Measurements from ENCODE around the gene COQ8A. TPM values are rescaled to one million over a fixed set of nuclear protein-coding genes. Genes with fewer than 3 reads are reported as not detected.

The COQ8A gene
- total and polyA plus RNA-seq, 2 donors from 2014 or later, result 29.4 to 44.1 TPM

DNA sequence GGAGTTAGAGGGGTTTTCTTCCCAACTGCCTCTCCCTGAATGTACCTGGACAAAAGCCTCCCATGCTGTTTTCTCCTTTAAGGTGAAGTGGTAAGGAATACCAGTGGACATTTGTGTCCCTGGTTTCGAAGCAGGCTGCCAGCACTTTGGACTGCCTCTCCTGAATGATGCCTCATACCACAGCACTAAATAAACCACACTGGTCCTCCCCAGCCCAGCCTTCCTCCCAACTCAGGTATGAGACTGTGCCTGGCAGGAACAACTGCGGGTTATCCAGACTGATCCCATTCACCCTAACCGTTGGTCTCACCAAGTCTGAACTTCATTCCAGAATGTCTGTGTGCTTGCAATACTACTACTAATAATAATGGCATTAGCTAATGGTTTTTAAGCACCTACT is 9.3 kb downstream of the COQ8A start:
- Histone ChIP-seq H3K27ac (ENCODE audit: low read depth in 2 of 2, low read length in 2 of 2) (no peak overlapping the region), H3K4me1 (ENCODE audit: control insufficient read depth in 2 of 3, insufficient read depth in 2 of 3, low read depth in 1 of 3, low read length in 3 of 3) (peaks cover 0 to 25% (median 16%) of the 10 kb centered on the region in 3 donors), H3K27me3 (ENCODE audit: control insufficient read depth, insufficient read depth, low read length) (no peaks in the 10 kb centered on the region), H3K9ac (ENCODE audit: low read length in 3 of 3) (no peak overlapping the region), H3K9me3 (ENCODE audit: control insufficient read depth in 2 of 3, insufficient read depth in 1 of 3, low read length in 3 of 3) (no peaks in the 10 kb centered on the region), H3K36me3 (ENCODE audit: control insufficient read depth in 2 of 3, insufficient read depth in 3 of 3, low read length in 3 of 3) (no peaks in the 10 kb centered on the region), H3K4me3 (ENCODE audit: low read length in 3 of 3) (no peak overlapping the region)
- no peak for DNase-seq
- TF ChIP-seq, protein P1, sequence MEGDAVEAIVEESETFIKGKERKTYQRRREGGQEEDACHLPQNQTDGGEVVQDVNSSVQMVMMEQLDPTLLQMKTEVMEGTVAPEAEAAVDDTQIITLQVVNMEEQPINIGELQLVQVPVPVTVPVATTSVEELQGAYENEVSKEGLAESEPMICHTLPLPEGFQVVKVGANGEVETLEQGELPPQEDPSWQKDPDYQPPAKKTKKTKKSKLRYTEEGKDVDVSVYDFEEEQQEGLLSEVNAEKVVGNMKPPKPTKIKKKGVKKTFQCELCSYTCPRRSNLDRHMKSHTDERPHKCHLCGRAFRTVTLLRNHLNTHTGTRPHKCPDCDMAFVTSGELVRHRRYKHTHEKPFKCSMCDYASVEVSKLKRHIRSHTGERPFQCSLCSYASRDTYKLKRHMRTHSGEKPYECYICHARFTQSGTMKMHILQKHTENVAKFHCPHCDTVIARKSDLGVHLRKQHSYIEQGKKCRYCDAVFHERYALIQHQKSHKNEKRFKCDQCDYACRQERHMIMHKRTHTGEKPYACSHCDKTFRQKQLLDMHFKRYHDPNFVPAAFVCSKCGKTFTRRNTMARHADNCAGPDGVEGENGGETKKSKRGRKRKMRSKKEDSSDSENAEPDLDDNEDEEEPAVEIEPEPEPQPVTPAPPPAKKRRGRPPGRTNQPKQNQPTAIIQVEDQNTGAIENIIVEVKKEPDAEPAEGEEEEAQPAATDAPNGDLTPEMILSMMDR (IDR thresholded peaks at IDR 0.05; ENCODE audit: borderline replicate concordance, extremely low read depth, insufficient read depth), result no peak
- FAIRE-seq, result no peak
- intact Hi-C loops (cut with DNase I), result no loop called here

DNA sequence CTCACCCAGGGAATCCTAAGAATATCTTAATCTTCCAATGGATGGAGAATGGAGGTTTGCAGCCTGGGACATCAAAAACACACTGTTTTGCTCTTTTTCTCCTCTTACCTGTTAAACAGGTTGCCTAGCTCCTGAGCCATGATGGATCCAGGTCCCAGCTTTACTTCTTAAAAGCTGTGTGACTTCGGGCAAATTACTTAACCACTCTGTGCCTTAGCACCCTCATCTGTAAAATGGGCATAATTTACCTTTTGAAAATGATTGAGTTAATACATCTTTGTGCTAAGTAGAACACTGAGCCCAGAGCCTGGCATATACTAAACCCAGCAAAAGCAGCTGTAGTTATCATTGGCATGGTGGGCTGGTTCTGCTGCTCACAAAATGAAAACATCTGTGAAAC is 10.2 kb downstream of the COQ8A start:
- Histone ChIP-seq H3K27me3 (ENCODE audit: control insufficient read depth, insufficient read depth, low read length) (no peaks in the 10 kb centered on the region), H3K4me3 (ENCODE audit: low read length in 3 of 3) (no peak overlapping the region), H3K9ac (ENCODE audit: low read length in 3 of 3) (no peak overlapping the region), H3K36me3 (ENCODE audit: control insufficient read depth in 2 of 3, insufficient read depth in 3 of 3, low read length in 3 of 3) (no peaks in the 10 kb centered on the region), H3K9me3 (ENCODE audit: control insufficient read depth in 2 of 3, insufficient read depth in 1 of 3, low read length in 3 of 3) (no peaks in the 10 kb centered on the region), H3K4me1 (ENCODE audit: control insufficient read depth in 2 of 3, insufficient read depth in 2 of 3, low read depth in 1 of 3, low read length in 3 of 3) (peaks cover 0 to 16% (median 9%) of the 10 kb centered on the region in 3 donors), H3K27ac (ENCODE audit: low read depth in 2 of 2, low read length in 2 of 2) (no peak overlapping the region)
- DNase-seq, result no peak
- TF ChIP-seq, protein P1 (IDR thresholded peaks at IDR 0.05; ENCODE audit: borderline replicate concordance, extremely low read depth, insufficient read depth), result no peak
- intact Hi-C loops (cut with DNase I), result no loop called here
- no peak for FAIRE-seq

DNA sequence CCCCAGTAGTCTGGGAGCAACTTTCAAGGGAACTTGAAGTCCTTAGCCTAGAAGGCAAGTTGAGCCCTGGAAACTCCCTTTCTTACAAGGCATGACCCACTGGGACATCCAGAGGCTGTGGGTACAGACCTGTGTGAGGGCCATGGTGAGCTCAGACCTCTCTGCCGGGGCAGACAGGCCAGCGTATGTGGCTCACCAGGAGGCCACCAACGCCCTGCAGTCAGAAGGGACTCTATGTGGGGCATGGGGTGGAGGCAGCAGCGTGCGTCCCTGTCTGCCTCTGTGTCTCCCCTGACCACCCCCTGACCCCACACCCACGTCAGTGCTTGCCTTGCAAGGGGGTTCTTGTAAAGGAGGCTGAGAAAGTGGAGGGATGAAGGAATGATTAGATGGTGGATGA is 10.8 kb downstream of the COQ8A start:
- DNase-seq (no peak), FAIRE-seq (no peak)
- H3K27me3 ChIP-seq (ENCODE audit: control insufficient read depth, insufficient read depth, low read length), result no peaks in the 10 kb centered on the region
- intact Hi-C loops (cut with DNase I), result no loop called here
- TF ChIP-seq, protein P1 (IDR thresholded peaks at IDR 0.05; ENCODE audit: borderline replicate concordance, extremely low read depth, insufficient read depth), result no peak
- H3K4me1 ChIP-seq (ENCODE audit: control insufficient read depth in 2 of 3, insufficient read depth in 2 of 3, low read depth in 1 of 3, low read length in 3 of 3), result peaks cover 0 to 15% (median 7%) of the 10 kb centered on the region in 3 donors
- no peak overlapping the region for H3K4me3 ChIP-seq (ENCODE audit: low read length in 3 of 3)
- no peak overlapping the region for H3K27ac ChIP-seq (ENCODE audit: low read depth in 2 of 2, low read length in 2 of 2)
- no peaks in the 10 kb centered on the region for H3K9me3 ChIP-seq (ENCODE audit: control insufficient read depth in 2 of 3, insufficient read depth in 1 of 3, low read length in 3 of 3)
- no peak overlapping the region for H3K9ac ChIP-seq (ENCODE audit: low read length in 3 of 3)
- H3K36me3 ChIP-seq (ENCODE audit: control insufficient read depth in 2 of 3, insufficient read depth in 3 of 3, low read length in 3 of 3), result no peaks in the 10 kb centered on the region
